Keratinocyte (primary cell): ENCODE results near the gene TRPM3. TPM values are rescaled to one million over a fixed set of nuclear protein-coding genes. Genes with fewer than 3 reads are reported as not detected.

Source experiments
- DNase-seq: peaks from one replicate; pipeline ENCODE4 v3.0.0-alpha.2; 2011; ENCODE audit warnings: low read depth, missing footprints, low spot score
- FAIRE-seq: peaks from 2 replicates; lab custom pipeline; 2011; peaks lifted over from hg19 to GRCh38; lab: Jason Lieb, UNC
- H2AFZ ChIP-seq: 2 replicates; pipeline ENCODE4 v1.6.0; 2012; ENCODE audit warnings: low read length, control low read depth, inconsistent platforms; ENCODE audit not compliant: control insufficient read depth
- H3K27ac ChIP-seq: 2 replicates; pipeline ENCODE4 v1.5.1; 2011; ENCODE audit warnings: low read length; ENCODE audit not compliant: control insufficient read depth, insufficient read depth
- H3K27me3 ChIP-seq: 3 replicates; pipeline ENCODE4 v1.6.0; 2011; ENCODE audit warnings: low read length; ENCODE audit not compliant: control insufficient read depth, insufficient read depth; ENCODE audit errors: extremely low read depth
- H3K36me3 ChIP-seq, 2 experiments: 2 replicates in 1 of 2; 3 replicates in 1 of 2; pipeline ENCODE4 v1.5.1; 2011; ENCODE audit warnings: low read length in 2 of 2, mild to moderate bottlenecking in 1 of 2; ENCODE audit not compliant: control insufficient read depth in 2 of 2, insufficient read depth in 2 of 2; ENCODE audit errors: extremely low read depth in 1 of 2
- H3K4me1 ChIP-seq: 3 replicates; pipeline ENCODE4 v1.5.1; 2011; ENCODE audit warnings: low read length; ENCODE audit not compliant: control insufficient read depth, insufficient read depth; ENCODE audit errors: extremely low read depth
- H3K4me2 ChIP-seq: 3 replicates; pipeline ENCODE4 v1.6.0; 2011; ENCODE audit warnings: low read depth, low read length; ENCODE audit not compliant: control insufficient read depth, insufficient read depth; ENCODE audit errors: extremely low read depth
- H3K4me3 ChIP-seq, 3 experiments: fragments of 200-600 bp in 1 of 3; sonication (generic) in 1 of 3; 2 replicates in 2 of 3; 3 replicates in 1 of 3; pipeline ENCODE4 v1.5.1; 2011 to 2016; ENCODE audit warnings: low read length in 3 of 3, mild to moderate bottlenecking in 3 of 3, control low read depth in 2 of 3, inconsistent platforms in 1 of 3, low read depth in 1 of 3, mixed read lengths in 1 of 3, mixed run types in 1 of 3, moderate library complexity in 1 of 3; ENCODE audit not compliant: control insufficient read depth in 2 of 3, insufficient read depth in 2 of 3; ENCODE audit errors: extremely low read depth in 1 of 3
- H3K79me2 ChIP-seq: 2 replicates; pipeline ENCODE4 v1.6.0; 2012; ENCODE audit warnings: low read length; ENCODE audit not compliant: control insufficient read depth, insufficient read depth
- H3K9ac ChIP-seq: 3 replicates; pipeline ENCODE4 v1.6.0; 2011; ENCODE audit warnings: low read length; ENCODE audit not compliant: control insufficient read depth, insufficient read depth; ENCODE audit errors: extremely low read depth
- H3K9me1 ChIP-seq: 3 replicates; pipeline ENCODE4 v1.6.0; 2011; ENCODE audit warnings: low read length; ENCODE audit not compliant: control insufficient read depth, insufficient read depth; ENCODE audit errors: extremely low read depth
- H3K9me3 ChIP-seq: 2 replicates; pipeline ENCODE4 v1.5.1; 2012; ENCODE audit warnings: low read depth, low read length; ENCODE audit not compliant: control insufficient read depth
- H4K20me1 ChIP-seq: 3 replicates; pipeline ENCODE4 v1.6.0; 2011; ENCODE audit warnings: low read length; ENCODE audit not compliant: control insufficient read depth, insufficient read depth; ENCODE audit errors: extremely low read depth
- EZH2 ChIP-seq: IDR thresholded peaks from one replicate; pipeline ENCODE4 v1.6.1; 2012; ENCODE audit warnings: inconsistent platforms, mild to moderate bottlenecking, low read length, moderate library complexity
- dilution Hi-C: fragments of 300-500 bp; cut with MboI; formaldehyde crosslinking; loops from one replicate; pipeline ENCODE4 v1.7.0; 2020; ENCODE audit warnings: low sequenced_read_pairs; ENCODE audit not compliant: extremely low pct_ligation_motif_present
- polyA plus RNA-seq, 5 experiments: library from polyadenylated mRNA; depleted of rRNA in 3 of 5; stranded (reverse) in 3 of 5; stranded (forward) in 1 of 5; unstranded in 1 of 5; fragments of >200 nt; gene quantifications; 1 replicate in 1 of 5; 2 replicates in 3 of 5; 3 replicates in 1 of 5; pipeline versions ENCODE4 v1.2.1 to v1.2.3, GENCODE V29; 2011 to 2012; ENCODE audit warnings: missing spikeins in 2 of 5, low read depth in 1 of 5, low replicate concordance in 1 of 5
- TF ChIP-seq, protein P1 (sequence below), 3 experiments: IDR thresholded peaks in 1 of 3; conservative IDR thresholded peaks in 1 of 3; optimal IDR thresholded peaks in 1 of 3; 2 replicates in 2 of 3; 3 replicates in 1 of 3; pipeline versions ENCODE3 to v1.5.1; 2011; ENCODE audit warnings: low read length in 3 of 3, mild to moderate bottlenecking in 3 of 3, moderate library complexity in 2 of 3, control low read depth in 1 of 3, inconsistent platforms in 1 of 3; ENCODE audit not compliant: insufficient read depth in 2 of 3; ENCODE audit errors: extremely low read depth in 1 of 3

Gene TRPM3
- polyA plus RNA-seq, 1 donor (not counting 4 experiments of a cell fraction or from before 2014, with no cell fraction given) = 0.03 TPM

DNA sequence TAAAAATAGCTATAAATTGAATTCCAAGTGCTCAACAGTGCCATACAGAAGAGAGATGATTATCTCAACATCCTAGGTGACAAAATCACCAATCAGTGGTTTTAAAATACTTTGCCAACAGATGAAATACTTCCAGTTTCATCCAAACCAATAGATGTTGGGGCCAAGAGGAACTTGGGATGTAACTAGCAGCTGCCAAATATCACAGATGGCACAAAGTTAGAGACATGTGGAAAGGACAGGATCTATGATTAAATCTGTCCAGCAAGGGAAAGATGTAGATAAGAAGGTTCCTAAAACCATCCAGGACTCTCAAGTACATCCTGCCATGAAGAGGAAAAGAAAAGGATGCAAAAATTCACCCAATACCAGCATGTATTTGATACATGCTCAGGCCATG, 23.8 kb downstream of the TRPM3 start:
- Histone ChIP-seq H3K4me2 (no peak overlapping the region), H3K79me2 (no peaks in the 10 kb centered on the region), H3K9ac (no peak overlapping the region), H3K4me3 (no peak overlapping the region), H4K20me1 (no peaks in the 10 kb centered on the region), H3K36me3 (no peaks in the 10 kb centered on the region), H3K9me1 (no peaks in the 10 kb centered on the region), H2AFZ (no peak overlapping the region), H3K27ac (no peak overlapping the region), H3K4me1 (no peaks in the 10 kb centered on the region), H3K27me3 (no peaks in the 10 kb centered on the region), H3K9me3 (no peaks in the 10 kb centered on the region)
- dilution Hi-C loops = no loop called here
- no peak for TF ChIP-seq EZH2
- TF ChIP-seq, protein P1, sequence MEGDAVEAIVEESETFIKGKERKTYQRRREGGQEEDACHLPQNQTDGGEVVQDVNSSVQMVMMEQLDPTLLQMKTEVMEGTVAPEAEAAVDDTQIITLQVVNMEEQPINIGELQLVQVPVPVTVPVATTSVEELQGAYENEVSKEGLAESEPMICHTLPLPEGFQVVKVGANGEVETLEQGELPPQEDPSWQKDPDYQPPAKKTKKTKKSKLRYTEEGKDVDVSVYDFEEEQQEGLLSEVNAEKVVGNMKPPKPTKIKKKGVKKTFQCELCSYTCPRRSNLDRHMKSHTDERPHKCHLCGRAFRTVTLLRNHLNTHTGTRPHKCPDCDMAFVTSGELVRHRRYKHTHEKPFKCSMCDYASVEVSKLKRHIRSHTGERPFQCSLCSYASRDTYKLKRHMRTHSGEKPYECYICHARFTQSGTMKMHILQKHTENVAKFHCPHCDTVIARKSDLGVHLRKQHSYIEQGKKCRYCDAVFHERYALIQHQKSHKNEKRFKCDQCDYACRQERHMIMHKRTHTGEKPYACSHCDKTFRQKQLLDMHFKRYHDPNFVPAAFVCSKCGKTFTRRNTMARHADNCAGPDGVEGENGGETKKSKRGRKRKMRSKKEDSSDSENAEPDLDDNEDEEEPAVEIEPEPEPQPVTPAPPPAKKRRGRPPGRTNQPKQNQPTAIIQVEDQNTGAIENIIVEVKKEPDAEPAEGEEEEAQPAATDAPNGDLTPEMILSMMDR (optimal IDR thresholded peaks at IDR 0.05 in 1 of 3, IDR thresholded peaks at IDR 0.05 in 1 of 3, conservative IDR thresholded peaks at IDR 0.05 in 1 of 3; ENCODE audit: extremely low read depth in 1 of 3, insufficient read depth in 2 of 3, low read length in 3 of 3) = no peak
- DNase-seq (no peak), FAIRE-seq (no peak)

DNA sequence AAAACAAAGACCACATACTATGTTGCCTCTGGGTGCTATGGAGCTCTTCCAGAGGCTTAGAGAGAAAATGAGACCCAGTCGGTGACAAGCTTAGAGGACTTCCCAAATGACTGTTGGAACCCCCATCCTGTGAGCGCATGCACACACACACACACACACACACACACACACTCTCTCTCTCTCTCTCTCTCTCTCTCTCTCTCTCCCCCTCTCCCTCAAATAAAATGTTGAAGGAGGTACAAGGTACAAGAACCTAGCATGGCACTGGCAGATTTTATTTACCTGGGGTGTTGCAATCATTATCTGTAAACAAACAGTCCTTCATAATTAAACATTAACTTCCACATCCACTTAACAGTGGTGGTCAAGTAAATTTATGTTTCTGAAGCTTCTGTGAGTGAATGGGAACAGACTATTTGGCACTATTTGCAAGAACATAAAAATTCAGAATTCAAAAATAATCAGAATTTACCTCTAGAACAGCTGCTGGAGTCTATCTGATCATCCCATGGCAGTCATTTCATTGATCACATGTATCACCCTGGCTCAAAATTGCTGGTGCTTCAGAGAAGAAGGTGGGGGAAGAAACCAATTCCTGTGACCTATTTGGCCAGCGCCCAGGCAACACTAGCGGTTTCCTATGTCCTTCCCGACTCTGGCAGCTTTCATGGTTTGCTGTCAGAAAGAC, 24.9 kb downstream of the TRPM3 start:
- H3K79me2 ChIP-seq = no peaks in the 10 kb centered on the region
- no peak overlapping the region for H3K4me3 ChIP-seq
- no peaks in the 10 kb centered on the region for H3K4me1 ChIP-seq
- FAIRE-seq (no peak), DNase-seq (no peak)
- no peaks in the 10 kb centered on the region for H3K27me3 ChIP-seq
- no peak overlapping the region for H3K9ac ChIP-seq
- no peak overlapping the region for H3K27ac ChIP-seq
- no peak for TF ChIP-seq EZH2
- TF ChIP-seq, protein P1 (optimal IDR thresholded peaks at IDR 0.05 in 1 of 3, IDR thresholded peaks at IDR 0.05 in 1 of 3, conservative IDR thresholded peaks at IDR 0.05 in 1 of 3; ENCODE audit: extremely low read depth in 1 of 3, insufficient read depth in 2 of 3, low read length in 3 of 3) = no peak
- no peaks in the 10 kb centered on the region for H3K9me1 ChIP-seq
- no peaks in the 10 kb centered on the region for H4K20me1 ChIP-seq
- no peak overlapping the region for H3K4me2 ChIP-seq
- no peak overlapping the region for H2AFZ ChIP-seq
- no peaks in the 10 kb centered on the region for H3K36me3 ChIP-seq
- no peaks in the 10 kb centered on the region for H3K9me3 ChIP-seq
- dilution Hi-C loops = no loop called here
